ENCODE measurements around the gene GPS2. TPM values are rescaled to one million over a fixed set of nuclear protein-coding genes. Genes with fewer than 3 reads are reported as not detected.

GPS2 gene
- total RNA-seq, 2 donors from 2014 or later: 80.4 to 97.0 TPM

- no peak for TF ChIP-seq CTCF (IDR thresholded peaks at IDR 0.05)
- peaks cover 0 to 22% of the 10 kb centered on the region in 2 donors for H3K4me1 ChIP-seq
- peaks cover 24% of the 10 kb centered on the region for H3K36me3 ChIP-seq
- no peaks in the 10 kb centered on the region for H3K27me3 ChIP-seq
- no peaks in the 10 kb centered on the region for H3K9me3 ChIP-seq
- peak within 1 kb of the TSS; percentile 67 to 98 for H3K4me3 ChIP-seq
- peak within 1 kb of the TSS; percentile 84 to 92 for H3K27ac ChIP-seq
- DNase-seq (ENCODE audit: low spot score): no peak
Measured at GRCh38 chr17:7328840-7329373, 13.7 kb upstream of the GPS2 start, which contains the start of gene NEURL4. Gene NEURL4, minus strand, starts transcription at chr17:7329335. Its CDS starts 23 bp downstream, at chr17:7329312.

GRCh38 chr17:7328009-7328408, 12.8 kb upstream of the GPS2 start:
- no peak for DNase-seq (ENCODE audit: low spot score)
- no peak overlapping the region for H3K4me3 ChIP-seq
- no peak for TF ChIP-seq CTCF (IDR thresholded peaks at IDR 0.05)
- H3K36me3 ChIP-seq: peaks cover 32% of the 10 kb centered on the region
- H3K4me1 ChIP-seq: peaks cover 0 to 22% of the 10 kb centered on the region in 2 donors
- H3K27ac ChIP-seq: peak overlapping the region in 1 of 2 donors; percentile 92
- no peaks in the 10 kb centered on the region for H3K27me3 ChIP-seq
- H3K9me3 ChIP-seq: no peaks in the 10 kb centered on the region

- Histone ChIP-seq H3K4me3 (no peak overlapping the region), H3K36me3 (peaks cover 38% of the 10 kb centered on the region), H3K9me3 (no peaks in the 10 kb centered on the region), H3K27ac (no peak overlapping the region), H3K27me3 (no peaks in the 10 kb centered on the region), H3K4me1 (peaks cover 0 to 22% of the 10 kb centered on the region in 2 donors)
- TF ChIP-seq CTCF (IDR thresholded peaks at IDR 0.05): no peak
- DNase-seq (ENCODE audit: low spot score): no peak
Measured at GRCh38 chr17:7327501-7327900, 12.3 kb upstream of the GPS2 start.

GRCh38 chr17:7327056-7327455, 11.9 kb upstream of the GPS2 start:
- no peaks in the 10 kb centered on the region for H3K9me3 ChIP-seq
- H3K36me3 ChIP-seq: peaks cover 42% of the 10 kb centered on the region
- no peak for TF ChIP-seq CTCF (IDR thresholded peaks at IDR 0.05)
- no peak for DNase-seq (ENCODE audit: low spot score)
- H3K27ac ChIP-seq: no peak overlapping the region
- no peaks in the 10 kb centered on the region for H3K27me3 ChIP-seq
- H3K4me3 ChIP-seq: no peak overlapping the region
- peaks cover 0 to 22% of the 10 kb centered on the region in 2 donors for H3K4me1 ChIP-seq

- Histone ChIP-seq H3K27ac (no peak overlapping the region), H3K36me3 (peaks cover 51% of the 10 kb centered on the region), H3K4me3 (no peak overlapping the region), H3K4me1 (peaks cover 0 to 22% of the 10 kb centered on the region in 2 donors), H3K27me3 (no peaks in the 10 kb centered on the region), H3K9me3 (no peaks in the 10 kb centered on the region)
- no peak for TF ChIP-seq CTCF (IDR thresholded peaks at IDR 0.05)
- no peak for DNase-seq (ENCODE audit: low spot score)
Measured at GRCh38 chr17:7326186-7326585, 11.0 kb upstream of the GPS2 start.

- Histone ChIP-seq H3K36me3 (peaks cover 62% of the 10 kb centered on the region), H3K27ac (no peak overlapping the region), H3K4me1 (peaks cover 0 to 16% of the 10 kb centered on the region in 2 donors), H3K9me3 (no peaks in the 10 kb centered on the region), H3K4me3 (no peak overlapping the region), H3K27me3 (no peaks in the 10 kb centered on the region)
- TF ChIP-seq CTCF (IDR thresholded peaks at IDR 0.05): no peak
- DNase-seq (ENCODE audit: low spot score): no peak
Measured at GRCh38 chr17:7325031-7325528, 9.9 kb upstream of the GPS2 start.
